Activated naive CD8-positive, alpha-beta T cell treated with anti-CD3 and anti-CD28 coated beads for 36 hours (primary cell): ENCODE data around the gene GLYR1. TPM values are rescaled to one million over a fixed set of nuclear protein-coding genes. Genes with fewer than 3 reads are reported as not detected.

Experiments
- DNase-seq: peaks from one replicate; pipeline ENCODE4 v3.0.0; 2021
- H3K27ac Mint-ChIP-seq: one replicate; pipeline ENCODE4 v1.8.0; 2022; ENCODE audit warnings: mild to moderate bottlenecking, moderate library complexity, mixed read lengths
- H3K27me3 Mint-ChIP-seq: one replicate; pipeline ENCODE4 v1.8.0; 2022; ENCODE audit warnings: mild to moderate bottlenecking, mixed read lengths
- H3K36me3 Mint-ChIP-seq: one replicate; pipeline ENCODE4 v1.8.0; 2021; ENCODE audit warnings: mild to moderate bottlenecking, mixed read lengths
- H3K4me1 Mint-ChIP-seq: one replicate; pipeline ENCODE4 v1.8.0; 2021; ENCODE audit warnings: mixed read lengths
- H3K4me3 Mint-ChIP-seq: one replicate; pipeline ENCODE4 v1.8.0; 2022; ENCODE audit warnings: mild to moderate bottlenecking, moderate library complexity, mixed read lengths
- H3K9me3 Mint-ChIP-seq: one replicate; pipeline ENCODE4 v1.8.0; 2022; ENCODE audit warnings: mixed read lengths
- total RNA-seq, 2 experiments: library from RNA; stranded (reverse); gene quantifications; one replicate each; pipeline ENCODE4 v1.2.3, GENCODE V29; 2021

The GLYR1 gene
- total RNA-seq, 2 experiments from 2014 or later: 89.4 to 90.0 TPM

- Mint-ChIP-seq H3K9me3 (no peaks in the 10 kb centered on the region), H3K4me3 (no peak overlapping the region), H3K4me1 (peaks cover 17% of the 10 kb centered on the region), H3K27ac (no peak overlapping the region), H3K36me3 (peaks cover 20% of the 10 kb centered on the region), H3K27me3 (no peaks in the 10 kb centered on the region)
- DNase-seq: no peak
These were observed 6.1 kb downstream of the GLYR1 start for GRCh38 chr16:4840984-4841383.

DNA sequence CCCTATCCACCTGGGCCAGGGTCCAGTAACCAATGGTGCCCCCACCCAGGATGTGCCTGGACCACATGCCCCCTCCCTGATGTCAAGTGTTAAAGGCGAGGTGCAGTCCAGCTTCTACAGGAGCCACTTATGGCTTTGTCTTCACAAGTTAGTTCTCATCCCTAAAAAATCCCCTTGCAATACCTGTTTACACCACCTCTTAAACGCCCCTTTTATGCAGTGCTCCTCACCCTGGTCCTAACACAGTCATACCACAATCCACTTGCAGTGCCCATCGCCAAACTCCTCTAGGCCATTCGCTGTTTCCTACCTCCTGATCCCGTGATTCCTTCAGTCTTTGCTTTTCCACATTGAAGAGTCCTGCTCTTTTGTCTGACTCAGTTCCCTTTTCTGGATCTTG lies 7.1 kb downstream of the GLYR1 start:
- no peak for DNase-seq
- Mint-ChIP-seq H3K4me3 (no peak overlapping the region), H3K27me3 (no peaks in the 10 kb centered on the region), H3K4me1 (peaks cover 9% of the 10 kb centered on the region), H3K27ac (no peak overlapping the region), H3K36me3 (peaks cover 15% of the 10 kb centered on the region), H3K9me3 (no peaks in the 10 kb centered on the region)

- no peaks in the 10 kb centered on the region for H3K27me3 Mint-ChIP-seq
- no peaks in the 10 kb centered on the region for H3K9me3 Mint-ChIP-seq
- no peak overlapping the region for H3K4me3 Mint-ChIP-seq
- no peak for DNase-seq
- peak overlapping the region; percentile 34 for H3K27ac Mint-ChIP-seq
- H3K36me3 Mint-ChIP-seq: peaks cover 11% of the 10 kb centered on the region
- peaks cover 10% of the 10 kb centered on the region for H3K4me1 Mint-ChIP-seq
These were observed 9.2 kb downstream of the GLYR1 start for GRCh38 chr16:4837733-4838501.

- Mint-ChIP-seq H3K9me3 (no peaks in the 10 kb centered on the region), H3K27ac (no peak overlapping the region), H3K4me1 (peaks cover 10% of the 10 kb centered on the region), H3K27me3 (no peaks in the 10 kb centered on the region), H3K4me3 (no peak overlapping the region), H3K36me3 (peaks cover 16% of the 10 kb centered on the region)
- DNase-seq: no peak
These were observed 10.4 kb downstream of the GLYR1 start for GRCh38 chr16:4836727-4837126.

DNA sequence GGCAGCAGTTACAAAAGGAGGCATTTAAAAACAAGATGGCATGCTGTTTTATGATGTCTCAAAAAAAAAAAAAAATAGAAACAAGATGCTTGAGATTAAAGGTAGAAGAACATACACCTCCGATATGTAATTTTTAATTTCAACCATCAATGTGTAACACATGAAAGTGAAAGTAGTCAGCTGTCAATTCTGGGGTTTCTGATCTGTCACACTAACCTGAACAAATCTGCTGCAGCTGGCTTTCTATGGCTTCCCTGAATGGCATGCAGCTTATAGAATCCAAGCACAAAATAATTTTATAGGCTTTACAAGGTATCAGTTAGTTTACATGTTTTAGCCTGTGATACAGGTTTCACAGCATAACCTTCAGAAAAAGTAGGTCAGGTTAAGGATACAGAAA lies 13.5 kb downstream of the GLYR1 start:
- Mint-ChIP-seq H3K36me3 (peaks cover 20% of the 10 kb centered on the region), H3K27ac (no peak overlapping the region), H3K4me1 (peaks cover 6% of the 10 kb centered on the region)

GRCh38 chr16:4832698-4833343 lies 14.3 kb downstream of the GLYR1 start:
- H3K27ac Mint-ChIP-seq: no peak overlapping the region
- H3K9me3 Mint-ChIP-seq: no peaks in the 10 kb centered on the region
- peaks cover 24% of the 10 kb centered on the region for H3K36me3 Mint-ChIP-seq
- no peaks in the 10 kb centered on the region for H3K27me3 Mint-ChIP-seq
- H3K4me3 Mint-ChIP-seq: no peak overlapping the region
- DNase-seq: no peak
- H3K4me1 Mint-ChIP-seq: peaks cover 6% of the 10 kb centered on the region

More for the DNA sequence above, 13.5 kb downstream of the GLYR1 start:
- Mint-ChIP-seq H3K9me3 (no peaks in the 10 kb centered on the region), H3K27me3 (no peaks in the 10 kb centered on the region), H3K4me3 (no peak overlapping the region)
- DNase-seq: no peak

DNA sequence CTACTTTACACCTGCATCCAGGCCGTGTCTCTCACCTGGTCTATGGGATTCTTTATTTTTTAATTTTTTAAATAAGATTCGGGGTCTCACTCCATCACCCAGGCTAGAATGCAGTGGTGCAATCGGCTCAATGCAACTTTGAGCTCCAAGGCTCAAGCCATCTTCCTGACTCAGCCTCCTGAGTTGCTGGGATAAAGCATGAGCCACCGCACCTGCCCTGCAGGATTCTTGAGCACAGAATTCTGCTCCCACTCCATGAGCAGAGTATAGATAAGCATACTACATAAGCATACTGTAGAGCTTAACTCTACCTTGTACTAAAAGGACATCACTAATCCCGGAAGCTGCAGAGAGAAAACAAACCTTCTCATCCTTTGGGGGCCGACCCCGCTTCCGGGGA lies 15.5 kb downstream of the GLYR1 start:
- Mint-ChIP-seq H3K4me1 (peaks cover 6% of the 10 kb centered on the region), H3K4me3 (no peak overlapping the region), H3K27me3 (no peaks in the 10 kb centered on the region), H3K36me3 (peaks cover 27% of the 10 kb centered on the region), H3K27ac (no peak overlapping the region), H3K9me3 (no peaks in the 10 kb centered on the region)
- no peak for DNase-seq

DNA sequence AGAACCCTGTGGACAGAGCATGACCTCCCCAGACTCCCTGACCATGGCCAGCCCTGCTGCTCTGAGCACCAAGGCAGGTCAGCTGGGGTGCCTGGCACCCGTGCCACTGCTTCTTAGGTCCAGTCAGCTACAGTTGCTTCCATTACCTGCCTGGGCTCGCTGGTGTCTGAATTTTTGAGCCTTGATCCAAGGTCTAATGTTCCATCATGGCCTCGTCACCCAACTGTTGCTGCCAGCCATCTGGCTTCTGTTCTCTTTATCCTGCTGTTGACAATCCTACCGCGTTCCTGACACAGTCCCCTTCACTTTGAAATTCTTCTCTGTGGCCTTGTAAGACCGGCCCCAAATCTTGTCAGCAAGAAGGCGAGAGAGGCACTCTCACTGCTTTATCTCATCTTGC lies 16.7 kb downstream of the GLYR1 start:
- Mint-ChIP-seq H3K36me3 (peaks cover 27% of the 10 kb centered on the region), H3K9me3 (no peaks in the 10 kb centered on the region), H3K27me3 (no peaks in the 10 kb centered on the region), H3K27ac (no peak overlapping the region), H3K4me1 (peaks cover 6% of the 10 kb centered on the region), H3K4me3 (no peak overlapping the region)
- DNase-seq: no peak

DNA sequence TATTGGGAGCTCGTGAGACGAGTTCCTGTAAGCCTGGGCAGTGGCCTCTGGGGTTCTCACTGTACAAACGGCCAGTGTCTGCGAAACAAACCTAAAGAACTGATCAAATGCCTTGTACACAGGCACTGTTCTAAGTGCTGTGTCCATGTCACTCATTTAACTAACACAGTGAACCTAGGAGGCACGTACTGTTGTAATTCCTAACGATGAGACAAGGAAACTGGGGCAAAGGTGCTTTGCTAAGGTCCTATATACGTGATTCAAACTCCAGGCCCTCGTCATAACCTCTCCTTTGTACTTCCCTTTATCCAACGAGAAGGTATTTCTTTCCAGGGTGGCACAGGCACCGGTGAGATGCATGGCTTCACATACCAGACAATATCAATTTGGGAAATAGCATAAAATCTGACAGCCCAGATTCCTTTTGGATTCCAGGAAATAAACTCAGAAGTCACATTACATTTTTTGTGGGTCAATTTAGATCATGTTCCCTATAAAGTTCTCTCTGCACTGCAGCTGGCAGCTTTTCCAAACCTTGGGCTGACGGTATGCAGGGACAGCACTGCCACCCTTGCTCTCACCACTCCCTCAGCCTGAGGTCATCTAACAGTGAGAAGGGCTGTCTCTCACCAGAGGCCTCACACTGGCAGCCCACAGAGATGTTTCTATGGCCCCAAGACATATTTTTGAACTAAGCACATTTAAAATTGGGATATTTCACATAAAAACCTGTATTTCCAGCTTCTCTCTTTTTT lies 18.3 kb downstream of the GLYR1 start:
- Mint-ChIP-seq H3K4me1 (peaks cover 3% of the 10 kb centered on the region), H3K4me3 (no peak overlapping the region), H3K27me3 (no peaks in the 10 kb centered on the region), H3K27ac (no peak overlapping the region), H3K36me3 (peaks cover 27% of the 10 kb centered on the region), H3K9me3 (no peaks in the 10 kb centered on the region)
- no peak for DNase-seq

DNA sequence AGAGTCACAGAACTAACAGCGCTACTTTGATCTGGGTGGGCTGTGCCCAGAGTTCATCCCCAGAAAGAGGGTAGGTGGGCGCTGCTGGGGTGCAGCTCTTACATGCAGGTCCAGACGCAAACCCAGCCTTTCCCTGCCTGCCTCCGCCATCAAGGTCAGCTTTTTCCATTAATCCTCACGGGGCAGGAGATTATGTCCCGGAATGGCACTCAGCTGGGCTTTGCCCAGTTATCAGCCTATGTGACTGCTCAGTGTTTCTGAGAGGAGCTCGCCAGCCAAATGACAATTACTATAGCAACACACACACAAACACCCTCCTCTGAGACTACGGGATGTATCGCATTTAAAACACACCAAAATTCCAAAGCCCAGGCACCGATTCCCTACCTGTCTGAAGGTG lies 20.1 kb downstream of the GLYR1 start:
- no peaks in the 10 kb centered on the region for H3K27me3 Mint-ChIP-seq
- no peak overlapping the region for H3K4me3 Mint-ChIP-seq
- no peaks in the 10 kb centered on the region for H3K9me3 Mint-ChIP-seq
- H3K4me1 Mint-ChIP-seq: no peaks in the 10 kb centered on the region
- H3K36me3 Mint-ChIP-seq: peaks cover 25% of the 10 kb centered on the region
- no peak overlapping the region for H3K27ac Mint-ChIP-seq
- DNase-seq: no peak

DNA sequence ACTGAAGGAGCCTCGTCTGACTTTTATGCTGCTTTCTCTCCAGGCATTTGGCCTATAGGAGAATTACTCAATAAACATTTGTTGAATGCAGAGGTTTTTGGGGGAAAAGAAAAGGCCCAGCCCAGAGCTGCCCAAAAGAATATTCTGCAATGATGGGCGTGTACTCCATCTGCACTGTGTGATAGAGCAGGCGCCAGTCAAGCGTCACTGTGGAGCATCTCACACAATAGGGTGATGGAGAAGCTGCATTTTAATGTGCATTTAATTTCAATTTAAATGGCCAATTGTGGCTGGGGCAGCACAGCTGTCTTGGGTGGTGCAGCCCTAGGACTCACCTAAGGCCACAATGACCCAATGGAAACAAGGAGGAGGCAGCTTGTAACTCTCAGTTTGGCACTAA lies 20.6 kb downstream of the GLYR1 start:
- Mint-ChIP-seq H3K4me3 (no peak overlapping the region), H3K4me1 (no peaks in the 10 kb centered on the region), H3K36me3 (peaks cover 26% of the 10 kb centered on the region), H3K27ac (no peak overlapping the region), H3K9me3 (no peaks in the 10 kb centered on the region), H3K27me3 (no peaks in the 10 kb centered on the region)
- DNase-seq: no peak

DNA sequence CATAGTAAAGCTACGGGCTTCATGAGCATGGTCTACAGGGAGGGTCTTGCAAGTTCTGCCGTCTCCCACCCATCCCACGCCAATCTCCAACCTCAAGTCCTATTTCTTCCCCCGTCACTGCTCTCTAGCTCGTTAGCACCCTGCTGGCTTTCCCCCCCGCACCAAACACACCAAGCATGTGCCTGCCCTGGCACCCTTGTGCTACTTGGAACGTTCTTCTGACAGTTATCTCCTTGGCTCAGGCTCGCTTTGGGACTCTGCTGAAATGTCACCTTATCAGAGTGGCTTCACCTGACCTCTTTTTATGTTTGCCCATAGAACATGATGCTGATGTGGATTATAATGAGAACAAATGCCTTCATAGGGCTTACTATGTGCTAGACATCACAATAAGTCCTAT lies 21.9 kb downstream of the GLYR1 start:
- Mint-ChIP-seq H3K36me3 (peaks cover 20% of the 10 kb centered on the region), H3K27me3 (no peaks in the 10 kb centered on the region), H3K27ac (no peak overlapping the region), H3K9me3 (no peaks in the 10 kb centered on the region), H3K4me1 (no peaks in the 10 kb centered on the region), H3K4me3 (no peak overlapping the region)
- DNase-seq: no peak

DNA sequence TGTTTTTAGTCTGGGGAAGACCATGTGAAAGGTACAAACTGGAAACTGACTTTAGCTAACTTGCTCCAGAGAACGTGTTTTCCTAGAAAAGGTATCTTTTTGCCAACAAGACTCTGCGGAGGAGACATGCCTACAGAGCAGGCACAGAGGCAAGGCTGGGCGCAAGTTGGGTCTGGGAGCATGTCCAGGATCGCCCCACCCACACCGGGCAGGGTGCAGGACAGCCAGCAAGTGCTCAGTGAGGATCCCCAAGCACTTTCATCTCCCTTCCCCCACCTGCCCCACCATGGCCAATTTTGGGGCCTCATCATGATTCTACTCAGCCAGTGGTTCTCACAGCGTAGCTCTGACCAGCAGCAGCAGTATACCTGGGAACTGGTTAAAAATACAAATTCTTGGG lies 26.4 kb downstream of the GLYR1 start:
- no peak for DNase-seq
- Mint-ChIP-seq H3K9me3 (no peaks in the 10 kb centered on the region), H3K27me3 (no peaks in the 10 kb centered on the region), H3K4me3 (no peak overlapping the region), H3K27ac (no peak overlapping the region), H3K4me1 (no peaks in the 10 kb centered on the region), H3K36me3 (peaks cover 22% of the 10 kb centered on the region)

DNA sequence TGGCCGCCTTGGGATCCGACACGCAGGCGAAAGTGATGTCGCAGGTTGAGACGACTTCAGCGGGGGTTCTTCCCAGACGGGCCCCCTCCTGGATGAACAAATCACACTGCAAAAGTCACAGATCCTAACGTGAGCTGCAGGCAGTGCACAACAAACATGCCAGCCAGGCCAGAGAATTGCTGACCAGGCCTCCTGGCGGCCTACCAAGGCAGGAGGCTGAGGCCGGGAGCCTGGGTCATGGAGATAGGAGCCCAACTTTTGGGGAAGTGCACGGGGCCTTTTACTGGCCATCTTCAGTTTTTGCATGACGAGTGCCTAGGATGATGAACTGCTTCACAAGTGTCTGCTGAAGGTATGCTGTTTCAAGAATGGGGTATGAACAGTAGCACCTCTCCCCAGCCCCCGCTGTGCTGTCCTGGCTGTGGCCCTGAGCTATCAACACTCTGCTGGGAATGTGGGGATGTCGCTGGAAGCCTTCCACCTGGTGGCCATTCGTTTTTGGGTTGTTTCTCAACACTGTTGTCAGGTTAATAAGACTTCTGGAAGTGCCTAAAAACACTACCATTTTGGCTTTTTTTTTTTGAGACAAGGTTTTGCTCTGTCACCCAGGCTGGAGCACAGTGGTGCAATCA lies 32.4 kb downstream of the GLYR1 start:
- Mint-ChIP-seq H3K4me1 (no peaks in the 10 kb centered on the region), H3K36me3 (peaks cover 24% of the 10 kb centered on the region), H3K4me3 (no peak overlapping the region), H3K27ac (no peak overlapping the region), H3K27me3 (no peaks in the 10 kb centered on the region), H3K9me3 (no peaks in the 10 kb centered on the region)
- no peak for DNase-seq

DNA sequence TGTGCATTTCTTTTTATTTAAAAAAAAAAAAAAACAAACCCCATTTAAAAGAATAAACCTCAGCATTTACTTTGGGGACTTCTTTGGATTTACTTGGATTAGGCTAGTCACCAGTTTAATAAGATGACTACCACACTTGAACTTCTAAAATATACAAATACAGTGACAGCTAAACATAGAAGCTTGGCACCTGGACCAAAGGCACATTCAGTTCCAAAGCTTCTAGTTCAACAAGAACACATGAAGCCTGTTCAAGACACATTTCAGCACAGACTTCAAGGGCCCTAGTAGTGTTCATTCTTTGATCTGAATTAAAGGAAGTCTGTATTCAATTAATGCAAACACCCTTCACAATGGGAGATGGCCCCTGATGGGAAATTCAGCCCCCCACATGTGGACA lies 33.0 kb downstream of the GLYR1 start:
- Mint-ChIP-seq H3K4me3 (no peak overlapping the region), H3K27me3 (no peaks in the 10 kb centered on the region), H3K36me3 (peaks cover 22% of the 10 kb centered on the region), H3K27ac (no peak overlapping the region), H3K9me3 (no peaks in the 10 kb centered on the region), H3K4me1 (no peaks in the 10 kb centered on the region)
- DNase-seq: no peak
